ENCODE measurements around the gene CXCL13.
A peak's percentile ranks its signal among the peaks of the same experiment; 100 is the strongest.

CXCL13 gene

DNA sequence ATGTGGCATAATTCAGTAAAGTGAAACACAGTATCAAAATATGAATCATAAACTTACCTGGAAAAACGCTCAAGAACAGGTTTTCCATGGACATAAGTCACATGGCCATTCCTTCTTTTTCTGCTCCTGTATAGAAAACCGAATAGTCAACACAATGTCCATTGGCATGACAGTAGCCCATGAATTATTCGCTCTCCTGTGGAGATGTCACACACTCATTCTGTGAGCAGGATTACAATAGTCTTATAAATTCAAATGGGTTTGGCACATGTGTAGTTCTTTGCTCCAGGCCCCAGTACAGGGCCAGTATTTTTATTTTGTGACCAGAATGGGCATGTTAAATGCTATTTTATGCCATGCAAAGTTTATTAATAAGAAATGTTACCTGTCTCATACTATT lies 15.1 kb upstream of the CXCL13 start:
- ChIA-PET POLR2A (no interaction called here), CTCF (no interaction called here)
- Histone ChIP-seq H3K36me3 (ENCODE audit: control insufficient read depth in 4 of 4, insufficient read depth in 4 of 4, low read length in 3 of 4) (no peaks in the 10 kb centered on the region), H3K9me3 (ENCODE audit: control extremely low read depth in 1 of 5, control insufficient read depth in 4 of 5, insufficient read depth in 2 of 5, low read depth in 1 of 5, low read length in 4 of 5) (no peaks in the 10 kb centered on the region), H3K27ac (ENCODE audit: insufficient read depth in 1 of 2, low read depth in 1 of 2, low read length in 2 of 2, poor library complexity in 1 of 2, severe bottlenecking in 2 of 2) (no peak overlapping the region), H3K27me3 (replicated peaks in 2 of 5; ENCODE audit: control insufficient read depth in 4 of 5, insufficient read depth in 5 of 5, low read length in 4 of 5) (no peaks in the 10 kb centered on the region), H3K4me3 (ENCODE audit: control insufficient read depth in 1 of 7, extremely low read depth in 1 of 7, insufficient read depth in 4 of 7, low read depth in 2 of 7, low read length in 6 of 7) (no peak overlapping the region), H3K4me1 (ENCODE audit: control extremely low read depth in 1 of 4, control insufficient read depth in 4 of 4, insufficient read depth in 4 of 4, low read length in 3 of 4) (peaks cover 13 to 40% (median 26%) of the 10 kb centered on the region in 4 experiments)
- 100% methylated on average over 2 of the region's 3 CpGs for WGBS (ENCODE audit: insufficient coverage)
- DNase-seq = no peak

DNA sequence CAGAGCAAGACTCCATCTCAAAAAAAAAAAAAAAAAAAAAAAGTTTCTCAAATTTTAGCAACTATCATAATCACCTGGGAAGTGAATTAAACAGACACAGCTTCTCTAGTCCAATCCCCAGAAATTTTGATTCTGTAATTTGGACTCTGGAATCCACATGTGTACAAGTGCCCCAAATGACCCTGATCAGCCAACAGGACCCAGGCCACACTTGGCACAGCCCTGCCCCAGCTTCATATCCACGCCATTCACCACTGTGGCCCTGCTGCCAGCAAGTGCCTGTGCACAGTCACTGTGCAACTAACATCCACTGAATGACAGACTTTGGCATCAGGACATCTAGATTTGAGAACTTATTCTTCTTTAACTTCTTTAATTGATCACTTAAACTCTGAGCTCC lies 14.1 kb upstream of the CXCL13 start:
- Histone ChIP-seq H3K36me3 (ENCODE audit: control insufficient read depth in 4 of 4, insufficient read depth in 4 of 4, low read length in 3 of 4) (no peaks in the 10 kb centered on the region), H3K9me3 (ENCODE audit: control extremely low read depth in 1 of 5, control insufficient read depth in 4 of 5, insufficient read depth in 2 of 5, low read depth in 1 of 5, low read length in 4 of 5) (no peaks in the 10 kb centered on the region), H3K27me3 (replicated peaks in 2 of 5; ENCODE audit: control insufficient read depth in 4 of 5, insufficient read depth in 5 of 5, low read length in 4 of 5) (no peaks in the 10 kb centered on the region), H3K27ac (ENCODE audit: insufficient read depth in 1 of 2, low read depth in 1 of 2, low read length in 2 of 2, poor library complexity in 1 of 2, severe bottlenecking in 2 of 2) (no peak overlapping the region), H3K4me3 (ENCODE audit: control insufficient read depth in 1 of 7, extremely low read depth in 1 of 7, insufficient read depth in 4 of 7, low read depth in 2 of 7, low read length in 6 of 7) (no peak overlapping the region), H3K4me1 (ENCODE audit: control extremely low read depth in 1 of 4, control insufficient read depth in 4 of 4, insufficient read depth in 4 of 4, low read length in 3 of 4) (peaks cover 11 to 35% (median 21%) of the 10 kb centered on the region in 4 experiments)
- no peak for DNase-seq
- ChIA-PET POLR2A (no interaction called here), CTCF (interaction anchor here (15.8 kb wide), 1 partner anchor 122 kb away, joined by 239 read pairs; no protein-coding TSS in a partner anchor)
- WGBS (ENCODE audit: insufficient coverage) = 100% methylated on average over 1 of the region's 1 CpG

DNA sequence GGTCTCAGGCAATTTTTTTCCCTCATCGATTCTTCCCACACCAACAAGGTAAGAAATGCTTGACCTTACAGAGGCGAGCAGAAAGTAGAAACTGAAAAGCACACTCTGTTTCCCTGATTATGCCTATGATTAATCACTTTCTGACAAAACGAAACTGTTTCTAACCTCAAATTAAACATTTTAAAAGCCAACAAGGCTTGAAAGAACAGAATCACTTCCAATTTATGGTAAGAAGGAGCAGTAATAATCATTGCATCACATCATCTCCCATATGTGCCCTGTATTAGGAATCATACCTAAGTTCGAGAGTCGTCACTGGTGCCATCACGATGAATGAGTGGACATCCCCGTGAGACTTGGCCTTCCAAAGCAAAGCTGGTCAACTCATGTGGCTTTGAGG lies 12.5 kb upstream of the CXCL13 start:
- no peaks in the 10 kb centered on the region for H3K27me3 ChIP-seq (replicated peaks in 2 of 5; ENCODE audit: control insufficient read depth in 4 of 5, insufficient read depth in 5 of 5, low read length in 4 of 5)
- peak overlapping the region in 1 of 7 experiments; percentile 43 for H3K4me3 ChIP-seq (ENCODE audit: control insufficient read depth in 1 of 7, extremely low read depth in 1 of 7, insufficient read depth in 4 of 7, low read depth in 2 of 7, low read length in 6 of 7)
- no peaks in the 10 kb centered on the region for H3K36me3 ChIP-seq (ENCODE audit: control insufficient read depth in 4 of 4, insufficient read depth in 4 of 4, low read length in 3 of 4)
- DNase-seq = peak in 2 of 3 donors; percentile 34 to 54
- H3K27ac ChIP-seq (ENCODE audit: insufficient read depth in 1 of 2, low read depth in 1 of 2, low read length in 2 of 2, poor library complexity in 1 of 2, severe bottlenecking in 2 of 2) = no peak overlapping the region
- 34% methylated on average over 6 of the region's 7 CpGs for whole genome bisulfite sequencing (ENCODE audit: insufficient coverage)
- CTCF ChIA-PET = interaction anchor here (0.6 to 15.8 kb wide), 4 partner anchors 8 to 158 kb away, joined by 3 to 239 read pairs (median 5); no protein-coding TSS in a partner anchor
- POLR2A ChIA-PET = no interaction called here
- H3K9me3 ChIP-seq (ENCODE audit: control extremely low read depth in 1 of 5, control insufficient read depth in 4 of 5, insufficient read depth in 2 of 5, low read depth in 1 of 5, low read length in 4 of 5) = no peaks in the 10 kb centered on the region
- H3K4me1 ChIP-seq (ENCODE audit: control extremely low read depth in 1 of 4, control insufficient read depth in 4 of 4, insufficient read depth in 4 of 4, low read length in 3 of 4) = peaks cover 6 to 19% (median 11%) of the 10 kb centered on the region in 4 experiments

DNA sequence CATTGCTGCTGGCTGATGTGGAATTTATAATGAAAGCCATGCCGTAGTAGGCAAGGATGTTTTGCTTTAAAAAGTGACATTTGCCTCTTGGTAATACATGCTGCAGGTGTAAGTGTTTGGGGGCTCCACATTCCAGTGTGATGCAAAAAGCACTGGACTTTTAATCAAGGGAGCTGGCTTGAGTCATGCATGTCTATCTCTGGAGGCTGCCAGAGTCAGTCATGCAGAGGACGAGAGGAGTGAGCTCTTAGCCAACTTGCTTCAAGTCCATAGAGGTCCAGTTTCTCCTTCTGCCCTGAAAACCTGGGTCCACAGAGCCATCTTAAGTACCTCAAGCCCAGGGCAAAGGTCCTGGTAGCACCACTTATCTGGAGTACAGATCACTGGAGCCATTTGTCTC lies 11.6 kb upstream of the CXCL13 start:
- Histone ChIP-seq H3K36me3 (ENCODE audit: control insufficient read depth in 4 of 4, insufficient read depth in 4 of 4, low read length in 3 of 4) (no peaks in the 10 kb centered on the region), H3K4me1 (ENCODE audit: control extremely low read depth in 1 of 4, control insufficient read depth in 4 of 4, insufficient read depth in 4 of 4, low read length in 3 of 4) (peaks cover 5 to 15% (median 6%) of the 10 kb centered on the region in 4 experiments), H3K9me3 (ENCODE audit: control extremely low read depth in 1 of 5, control insufficient read depth in 4 of 5, insufficient read depth in 2 of 5, low read depth in 1 of 5, low read length in 4 of 5) (no peaks in the 10 kb centered on the region), H3K4me3 (ENCODE audit: control insufficient read depth in 1 of 7, extremely low read depth in 1 of 7, insufficient read depth in 4 of 7, low read depth in 2 of 7, low read length in 6 of 7) (no peak overlapping the region), H3K27ac (ENCODE audit: insufficient read depth in 1 of 2, low read depth in 1 of 2, low read length in 2 of 2, poor library complexity in 1 of 2, severe bottlenecking in 2 of 2) (no peak overlapping the region), H3K27me3 (replicated peaks in 2 of 5; ENCODE audit: control insufficient read depth in 4 of 5, insufficient read depth in 5 of 5, low read length in 4 of 5) (no peaks in the 10 kb centered on the region)
- ChIA-PET CTCF (interaction anchor here (0.7 to 15.8 kb wide), 4 partner anchors 10 to 236 kb away, joined by 3 to 239 read pairs (median 5); no protein-coding TSS in a partner anchor), POLR2A (no interaction called here)
- 95% methylated on average over 2 of the region's 2 CpGs for WGBS (ENCODE audit: insufficient coverage)
- DNase-seq = no peak

DNA sequence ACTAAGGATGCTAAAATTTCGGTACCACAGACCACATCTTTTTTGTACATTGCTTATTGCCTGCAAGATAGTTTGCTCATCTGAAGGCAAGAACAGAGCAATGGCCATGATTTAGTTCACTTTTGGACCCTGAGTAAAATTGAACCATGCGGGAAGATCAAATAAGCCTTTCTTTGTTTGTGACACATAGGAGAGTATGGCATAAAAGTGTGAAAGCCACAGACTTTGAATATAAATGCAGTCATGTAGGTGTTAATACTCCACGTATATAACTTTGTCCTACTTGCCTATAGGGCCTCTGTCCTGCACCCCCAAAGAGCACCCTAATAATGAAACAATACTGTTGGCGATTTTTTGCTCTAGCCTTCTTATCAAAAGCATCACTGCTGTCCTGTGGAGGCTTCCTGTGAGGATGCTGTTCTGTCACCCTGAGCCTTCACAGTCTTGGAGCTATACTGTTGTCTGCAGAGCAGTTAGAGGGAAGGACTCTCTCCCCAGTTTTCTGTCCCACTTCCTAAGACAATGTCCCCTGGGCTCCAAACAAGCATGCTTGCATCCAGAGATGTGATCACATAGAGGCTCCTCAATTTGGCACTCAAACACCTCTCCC lies 10.2 kb upstream of the CXCL13 start:
- H3K27me3 ChIP-seq (replicated peaks in 2 of 5; ENCODE audit: control insufficient read depth in 4 of 5, insufficient read depth in 5 of 5, low read length in 4 of 5) = no peaks in the 10 kb centered on the region
- ChIA-PET POLR2A (no interaction called here), CTCF (interaction anchor here (0.6 to 15.8 kb wide), 3 partner anchors 19 to 126 kb away, joined by 3 to 239 read pairs (median 3); no protein-coding TSS in a partner anchor)
- WGBS (ENCODE audit: insufficient coverage) = 85% methylated on average over 4 of the region's 4 CpGs
- no peaks in the 10 kb centered on the region for H3K36me3 ChIP-seq (ENCODE audit: control insufficient read depth in 4 of 4, insufficient read depth in 4 of 4, low read length in 3 of 4)
- no peak overlapping the region for H3K27ac ChIP-seq (ENCODE audit: insufficient read depth in 1 of 2, low read depth in 1 of 2, low read length in 2 of 2, poor library complexity in 1 of 2, severe bottlenecking in 2 of 2)
- DNase-seq = no peak
- no peaks in the 10 kb centered on the region for H3K9me3 ChIP-seq (ENCODE audit: control extremely low read depth in 1 of 5, control insufficient read depth in 4 of 5, insufficient read depth in 2 of 5, low read depth in 1 of 5, low read length in 4 of 5)
- H3K4me1 ChIP-seq (ENCODE audit: control extremely low read depth in 1 of 4, control insufficient read depth in 4 of 4, insufficient read depth in 4 of 4, low read length in 3 of 4) = peaks cover 3 to 15% (median 6%) of the 10 kb centered on the region in 4 experiments
- H3K4me3 ChIP-seq (ENCODE audit: control insufficient read depth in 1 of 7, extremely low read depth in 1 of 7, insufficient read depth in 4 of 7, low read depth in 2 of 7, low read length in 6 of 7) = no peak overlapping the region

DNA sequence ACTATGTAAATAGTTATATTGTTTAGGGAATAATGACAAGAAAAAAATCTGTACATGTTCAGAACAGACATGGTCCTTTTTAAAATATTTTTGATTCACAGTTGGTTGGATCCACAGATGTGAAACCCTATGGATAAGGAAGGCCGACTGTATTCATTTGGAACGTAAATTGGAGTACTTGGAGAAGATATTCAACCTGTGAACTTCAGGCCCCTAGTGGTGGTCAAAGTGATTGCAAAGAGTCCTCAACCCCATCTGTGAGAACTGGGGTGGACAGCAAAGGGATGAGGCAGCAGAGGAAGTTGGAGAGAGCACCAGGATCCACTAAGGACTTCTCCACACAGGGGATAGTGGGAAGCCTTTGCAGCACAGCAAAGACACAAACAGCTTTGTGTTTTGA lies 6.2 kb upstream of the CXCL13 start:
- ChIA-PET POLR2A (no interaction called here), CTCF (interaction anchor here (0.6 to 15.8 kb wide), 14 partner anchors 11 to 214 kb away, joined by 3 to 239 read pairs (median 4); no protein-coding TSS in a partner anchor)
- peak; percentile 32 to 46 (median 32) for DNase-seq
- Histone ChIP-seq H3K9me3 (ENCODE audit: control extremely low read depth in 1 of 5, control insufficient read depth in 4 of 5, insufficient read depth in 2 of 5, low read depth in 1 of 5, low read length in 4 of 5) (no peaks in the 10 kb centered on the region), H3K27me3 (replicated peaks in 2 of 5; ENCODE audit: control insufficient read depth in 4 of 5, insufficient read depth in 5 of 5, low read length in 4 of 5) (peaks cover 0 to 2% (median 0%) of the 10 kb centered on the region in 5 experiments), H3K36me3 (ENCODE audit: control insufficient read depth in 4 of 4, insufficient read depth in 4 of 4, low read length in 3 of 4) (no peaks in the 10 kb centered on the region), H3K4me3 (ENCODE audit: control insufficient read depth in 1 of 7, extremely low read depth in 1 of 7, insufficient read depth in 4 of 7, low read depth in 2 of 7, low read length in 6 of 7) (no peak overlapping the region), H3K4me1 (ENCODE audit: control extremely low read depth in 1 of 4, control insufficient read depth in 4 of 4, insufficient read depth in 4 of 4, low read length in 3 of 4) (no peaks in the 10 kb centered on the region), H3K27ac (ENCODE audit: insufficient read depth in 1 of 2, low read depth in 1 of 2, low read length in 2 of 2, poor library complexity in 1 of 2, severe bottlenecking in 2 of 2) (no peak overlapping the region)
- WGBS (ENCODE audit: insufficient coverage) = 53% methylated on average over 2 of the region's 2 CpGs
